HG03196 (cell line): Measurements from ENCODE around the gene WDFY4.

Source experiments
- ATAC-seq: cut with Tn5 transposase; IDR thresholded peaks from one replicate; pipeline ENCODE4 v1.9.1; 2021; ENCODE audit not compliant: unreplicated experiment

Gene WDFY4

DNA sequence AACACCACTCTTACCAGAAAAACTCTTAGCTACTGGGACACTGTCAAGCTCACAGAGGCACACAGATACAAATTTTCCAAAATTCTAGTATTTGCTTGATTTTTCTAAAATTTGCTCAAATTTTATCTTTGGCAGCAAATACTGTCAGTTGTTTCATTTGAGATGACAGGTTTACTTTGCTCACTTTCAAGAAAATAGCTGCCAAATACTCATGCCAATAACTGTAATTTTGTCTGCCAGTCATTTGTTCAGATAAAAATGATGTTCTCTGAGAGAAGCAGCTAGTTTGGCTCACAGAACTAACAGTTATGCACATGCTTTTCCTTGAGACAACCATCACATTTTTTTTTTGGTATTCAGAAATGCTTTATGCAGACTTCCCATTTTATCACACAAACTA lies 172.2 kb downstream of the WDFY4 start:
- no peak for ATAC-seq

DNA sequence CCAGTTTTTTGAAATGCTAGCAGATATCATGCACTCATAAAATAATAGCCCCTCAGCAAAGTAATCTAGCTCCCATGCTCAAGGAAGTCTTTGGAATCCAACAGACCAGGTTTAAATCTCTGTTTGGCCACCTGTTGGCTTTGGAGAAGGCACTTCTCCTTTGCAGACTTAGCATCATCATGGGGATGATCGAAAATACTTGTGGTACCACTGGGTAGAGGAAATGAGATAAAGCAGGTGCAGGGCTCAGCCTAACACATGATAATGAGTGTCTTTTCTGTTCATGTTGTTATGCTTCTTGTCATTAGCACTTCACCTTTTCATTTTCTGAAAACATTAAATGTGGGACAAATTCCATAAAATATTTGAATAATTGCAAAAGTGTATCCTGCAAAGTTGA lies 187.6 kb downstream of the WDFY4 start:
- ATAC-seq, result no peak

DNA sequence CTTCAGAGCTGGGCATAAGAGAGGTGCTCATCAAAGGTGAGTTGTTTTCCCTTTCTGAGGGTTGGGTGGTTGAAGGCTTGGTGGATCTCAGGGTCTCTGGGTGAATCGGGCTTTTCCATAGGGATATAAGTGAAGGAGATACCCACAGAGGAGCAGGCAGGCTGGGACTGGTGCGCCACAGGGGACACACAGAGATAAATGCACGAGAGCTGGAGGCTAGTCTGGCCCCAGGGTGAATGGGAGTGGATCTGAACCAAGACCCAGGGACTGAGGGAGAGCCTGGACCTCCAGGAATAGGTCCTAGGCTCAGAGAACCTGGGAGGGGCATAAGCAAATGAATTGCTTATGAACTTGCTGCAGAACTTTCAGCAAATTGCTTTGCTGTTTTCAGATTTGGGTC lies 193.4 kb downstream of the WDFY4 start:
- ATAC-seq, result no peak

DNA sequence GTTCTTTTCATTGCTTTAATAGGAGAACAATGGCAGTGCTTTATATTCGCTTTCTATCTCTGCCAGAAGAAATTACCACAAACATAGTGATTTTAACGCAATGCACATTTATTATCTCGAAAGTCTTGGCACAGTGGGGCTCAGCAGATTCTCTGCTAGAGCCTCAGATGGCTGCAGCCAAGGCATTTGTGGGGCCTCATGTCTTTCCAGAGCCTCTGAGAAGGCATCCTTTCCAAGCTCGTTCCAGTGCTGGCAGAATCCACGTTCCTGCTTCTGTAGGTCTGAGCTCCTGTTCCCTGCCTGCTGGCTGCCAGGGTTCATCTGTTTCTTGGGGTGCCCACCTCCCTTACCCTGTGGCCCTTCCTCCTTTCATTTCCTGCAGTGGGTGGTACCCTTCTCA lies 194.8 kb downstream of the WDFY4 start:
- ATAC-seq, result no peak

DNA sequence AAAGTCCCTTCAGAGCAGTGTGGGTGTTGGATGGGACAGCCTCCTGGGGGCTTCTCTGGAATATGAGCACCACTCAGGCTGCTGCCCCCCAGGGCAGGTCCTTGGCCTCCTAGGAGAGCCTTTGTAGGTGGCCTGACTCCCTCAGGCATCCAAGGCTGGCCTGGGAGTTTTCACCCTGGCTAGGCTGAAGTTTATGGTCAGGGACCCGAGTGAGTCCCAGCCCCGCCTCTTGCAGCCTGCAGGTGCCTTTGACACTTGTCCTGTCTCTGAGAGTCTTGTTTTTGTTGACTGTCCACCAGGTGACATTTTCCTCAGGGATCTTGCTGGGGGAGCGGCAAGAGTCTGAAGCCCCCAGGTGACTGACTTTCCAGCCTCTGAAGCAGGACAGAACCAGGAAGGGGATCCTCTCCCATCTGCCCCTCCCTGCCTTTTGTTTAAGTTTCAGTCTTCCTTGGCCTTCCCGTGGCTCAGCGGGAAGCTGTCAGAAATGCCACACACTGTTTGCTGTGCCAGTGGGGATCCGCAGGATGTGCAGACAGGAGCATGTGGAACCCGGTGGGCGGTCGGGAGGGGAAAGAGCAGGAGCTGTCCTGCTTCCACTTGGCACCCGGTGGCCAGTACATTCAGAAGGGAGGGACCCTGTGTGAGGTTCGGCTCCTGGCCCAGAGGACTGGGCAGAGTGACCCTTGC lies 195.5 kb downstream of the WDFY4 start:
- no peak for ATAC-seq

DNA sequence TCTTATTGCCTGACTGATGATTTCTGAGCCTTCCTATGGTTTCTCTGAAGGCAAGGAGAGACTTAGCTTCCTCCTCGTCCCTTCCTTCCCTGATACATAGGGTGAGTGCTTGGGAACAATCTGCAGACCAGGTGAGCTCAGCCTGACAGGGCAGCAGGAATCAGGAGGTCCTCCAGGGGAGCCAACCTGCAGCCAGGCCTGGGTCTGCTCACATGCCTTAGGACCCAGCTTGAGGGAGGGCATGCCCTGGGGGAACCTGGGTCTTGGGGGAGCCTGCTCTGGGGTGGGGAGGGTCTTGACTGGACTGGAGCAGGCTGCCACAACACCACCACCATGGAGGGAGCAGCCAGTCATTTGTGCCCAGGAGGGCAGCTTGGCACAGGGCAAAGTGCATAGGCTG lies 197.3 kb downstream of the WDFY4 start:
- no peak for ATAC-seq

DNA sequence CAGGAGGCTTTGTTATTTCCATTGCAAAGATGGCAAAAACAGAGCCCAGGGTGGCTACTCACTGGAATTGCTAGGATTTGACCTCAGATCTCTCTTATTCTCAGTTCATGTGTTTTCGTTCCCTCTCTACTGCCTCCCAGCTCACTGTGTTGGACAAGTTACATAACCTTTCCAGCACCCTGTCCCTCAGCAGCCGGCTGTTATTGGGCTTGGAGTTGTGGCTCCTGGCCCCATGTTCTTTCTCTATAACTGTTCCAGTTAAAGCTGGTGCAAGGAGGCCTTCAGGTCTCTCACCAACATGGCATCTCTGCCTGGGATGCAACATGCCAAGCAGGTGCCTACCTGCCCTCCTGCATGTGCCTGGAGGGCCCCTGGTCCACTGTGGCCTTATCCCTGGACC lies 198.2 kb downstream of the WDFY4 start:
- ATAC-seq, result no peak

DNA sequence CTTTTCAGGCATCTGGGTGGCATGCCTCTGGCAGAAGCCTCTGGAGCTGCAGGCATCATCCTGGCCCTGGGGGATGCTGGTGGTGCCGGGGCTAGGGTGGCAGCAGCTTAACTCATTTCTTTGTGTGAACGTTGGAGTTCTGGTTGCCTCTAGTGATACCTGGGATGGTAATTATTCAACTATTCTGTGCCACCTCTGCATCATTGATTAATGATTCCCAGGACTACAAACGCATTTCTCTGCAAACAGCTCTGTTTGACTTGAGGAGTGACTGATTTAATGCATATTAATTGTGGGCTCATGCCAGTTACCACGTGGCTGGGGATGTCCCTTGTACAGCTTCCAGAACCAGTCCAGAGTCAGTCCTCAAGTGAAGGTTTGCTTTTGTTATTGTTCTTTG lies 199.0 kb downstream of the WDFY4 start:
- ATAC-seq, result no peak

DNA sequence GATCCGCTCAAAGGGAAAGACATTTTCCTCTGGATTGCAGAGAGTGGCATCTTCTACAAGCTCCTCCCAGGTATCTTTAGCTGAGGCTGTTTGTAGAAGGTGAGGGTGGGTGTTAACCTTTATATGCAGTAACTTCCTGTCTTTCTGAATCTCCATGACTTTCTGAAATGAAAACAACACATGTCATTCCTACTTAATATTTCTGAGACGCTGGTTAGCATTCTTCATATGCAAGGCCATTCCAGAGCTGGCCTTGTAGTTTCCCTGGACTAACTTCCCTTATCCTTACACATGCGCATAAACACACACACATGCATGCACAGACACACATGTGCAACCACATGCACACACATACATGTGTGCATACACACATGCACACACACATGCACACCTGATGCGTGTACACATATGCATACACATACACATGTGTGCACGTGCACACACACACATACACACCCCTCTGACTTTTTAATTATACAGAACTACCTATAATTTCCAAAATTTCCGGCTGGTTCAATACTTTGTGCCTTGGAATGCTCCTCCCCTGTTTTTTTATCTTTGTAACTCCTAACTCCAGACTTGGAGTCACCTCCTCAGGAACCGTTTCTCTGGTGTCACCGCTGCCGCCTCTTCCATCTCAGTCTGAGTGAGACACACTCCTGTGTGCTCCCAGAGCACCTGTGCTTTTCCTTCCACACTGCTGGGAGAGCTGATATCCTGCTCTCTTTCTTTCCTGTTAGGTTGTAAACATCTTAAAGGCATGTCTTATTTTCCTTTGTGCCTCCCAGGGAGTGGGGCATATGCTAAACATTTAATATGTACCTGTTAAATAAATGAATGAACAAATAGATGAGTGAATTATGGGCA lies 199.7 kb downstream of the WDFY4 start:
- ATAC-seq, result no peak

DNA sequence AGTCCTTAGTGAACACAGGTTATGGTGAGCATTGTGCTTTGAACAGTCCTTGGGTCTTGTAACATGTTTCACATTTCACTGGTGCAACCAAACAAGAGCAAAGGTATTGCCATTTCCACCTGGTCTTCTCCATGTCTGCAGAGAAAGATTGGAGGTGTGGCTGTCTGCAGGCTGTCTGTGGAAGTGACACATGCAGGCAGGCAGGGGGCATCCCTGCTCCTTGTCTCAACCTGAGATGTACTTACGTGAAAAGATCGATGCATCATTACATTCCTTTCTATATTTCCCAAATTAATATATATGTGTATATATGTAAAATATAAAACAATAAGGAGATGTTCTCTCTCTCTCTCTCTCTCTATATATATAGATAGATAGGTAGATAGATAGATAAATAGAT lies 200.7 kb downstream of the WDFY4 start:
- ATAC-seq, result no peak

DNA sequence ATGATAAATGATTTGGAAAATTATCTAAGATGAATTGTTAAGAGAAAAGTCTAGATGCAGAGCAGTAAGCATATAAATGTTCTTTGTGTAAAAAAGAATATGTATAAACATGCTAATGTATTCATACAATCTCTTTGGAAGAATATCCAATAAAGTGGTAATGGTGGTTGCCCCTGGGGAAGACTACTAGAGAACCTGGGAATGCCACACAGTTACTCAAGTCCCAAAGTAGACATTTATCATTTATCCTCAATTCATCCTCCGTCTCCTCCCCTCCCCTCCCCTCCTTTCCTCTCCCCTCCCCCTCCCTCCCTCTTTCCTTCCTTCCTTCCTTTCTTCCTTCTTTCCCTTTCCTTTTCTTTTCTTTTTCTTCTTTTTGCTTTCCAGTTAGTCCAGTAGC lies 203.3 kb downstream of the WDFY4 start:
- ATAC-seq, result no peak

DNA sequence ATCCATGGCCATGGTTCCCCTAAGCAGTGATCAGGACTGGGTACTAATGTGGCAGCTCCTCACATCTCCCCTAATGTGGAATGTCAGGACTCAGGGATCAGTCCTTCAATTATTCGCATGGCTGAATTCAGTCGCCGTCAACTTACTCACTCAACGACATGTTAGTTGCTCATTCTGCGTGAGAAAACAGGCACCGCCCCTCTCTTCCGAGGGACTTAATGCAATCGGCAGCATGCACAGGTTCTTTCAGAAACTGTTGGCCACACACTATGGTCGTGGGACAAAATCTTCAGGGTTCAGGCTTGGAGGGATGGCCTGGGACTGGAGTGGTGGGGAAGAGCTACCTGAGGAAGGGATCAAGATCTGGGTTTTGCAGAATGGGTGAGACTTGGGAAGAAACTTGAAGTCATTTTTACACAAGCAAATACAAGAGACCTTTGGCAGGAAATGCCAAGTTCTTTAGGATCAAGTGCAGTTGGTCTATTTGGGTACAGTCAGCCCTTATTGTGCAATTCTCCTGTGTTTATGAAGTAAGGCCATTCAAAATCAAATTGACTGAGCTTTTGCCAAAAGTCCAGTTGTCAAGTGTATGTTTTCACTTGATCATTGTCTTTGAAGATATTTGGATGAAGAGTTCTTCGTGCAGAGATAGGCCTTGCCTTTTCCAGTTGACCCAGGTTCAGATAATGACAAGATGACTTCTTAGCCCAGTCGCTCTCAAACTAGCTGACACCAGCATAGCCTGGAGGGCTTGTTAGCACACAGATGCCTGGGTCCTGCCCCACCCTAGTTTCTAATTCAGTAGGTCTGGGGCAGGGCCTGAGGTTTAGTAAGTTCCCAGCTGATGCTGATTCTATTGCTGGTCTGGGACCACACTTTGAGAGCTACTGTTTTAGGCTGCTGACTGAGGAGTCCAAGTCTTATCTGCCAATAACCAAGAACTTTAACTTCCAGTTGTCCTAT lies 206.5 kb downstream of the WDFY4 start:
- ATAC-seq, result no peak

DNA sequence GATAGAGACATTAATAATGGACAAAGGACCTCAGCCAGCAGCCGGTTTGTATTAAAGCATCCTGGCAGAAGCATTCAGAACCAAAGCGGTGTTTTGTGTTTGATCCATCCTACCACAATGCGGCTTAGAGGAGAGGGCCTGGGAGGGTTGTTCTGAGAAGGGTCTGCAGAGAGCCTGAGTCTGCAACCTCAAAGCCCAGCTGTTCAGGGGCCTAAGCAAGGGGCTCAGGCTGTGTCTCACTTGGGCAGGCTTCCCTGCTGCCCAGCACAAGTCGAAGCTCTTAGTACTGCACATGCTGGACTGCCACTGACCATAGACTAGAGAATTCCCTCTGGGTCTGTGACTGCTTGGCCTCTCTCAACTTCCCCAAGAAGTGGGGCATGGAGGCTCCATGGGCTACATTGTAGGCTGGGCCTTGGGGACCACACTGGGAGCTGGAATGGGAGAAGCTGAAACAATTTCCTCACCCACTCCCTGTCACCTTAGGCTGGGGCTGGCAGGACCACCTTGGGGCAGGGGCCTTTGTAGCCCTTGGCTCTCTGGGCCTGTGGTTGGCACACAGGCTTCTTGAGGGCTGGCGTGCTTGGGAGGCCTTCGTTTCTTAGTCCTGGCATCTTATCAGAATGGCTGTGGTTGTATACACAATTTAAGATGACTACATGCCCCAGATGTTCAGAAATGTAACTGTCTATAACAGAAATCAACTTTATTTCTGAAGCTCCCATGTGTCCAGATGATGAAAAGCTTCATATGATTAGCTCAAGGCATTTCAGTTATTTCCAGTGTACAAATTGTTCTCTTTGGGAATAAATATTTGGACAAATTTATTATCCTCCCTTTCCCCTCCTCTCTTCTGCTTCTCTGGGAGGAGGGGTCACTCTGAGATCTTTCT lies 210.5 kb downstream of the WDFY4 start:
- no peak for ATAC-seq

DNA sequence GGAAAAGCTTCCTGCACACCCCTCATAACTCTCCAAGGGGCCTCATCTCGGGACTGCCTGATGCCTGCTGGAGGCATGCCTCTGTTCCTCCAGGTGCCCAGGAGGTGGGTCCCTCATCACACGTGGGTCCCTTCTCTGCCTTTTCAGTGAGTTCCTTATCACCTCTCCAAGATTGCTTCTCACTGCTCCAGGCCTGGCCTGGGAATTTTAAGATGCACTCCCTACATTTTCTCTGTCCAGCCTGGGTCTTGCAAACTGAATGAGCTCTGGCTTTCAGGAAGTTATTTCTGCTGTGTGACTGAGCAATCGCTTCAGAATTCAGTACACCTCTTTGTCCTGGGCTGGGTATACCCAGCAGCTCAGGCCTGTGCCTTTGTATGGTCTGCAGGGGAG lies 211.1 kb downstream of the WDFY4 start:
- ATAC-seq, result no peak

DNA sequence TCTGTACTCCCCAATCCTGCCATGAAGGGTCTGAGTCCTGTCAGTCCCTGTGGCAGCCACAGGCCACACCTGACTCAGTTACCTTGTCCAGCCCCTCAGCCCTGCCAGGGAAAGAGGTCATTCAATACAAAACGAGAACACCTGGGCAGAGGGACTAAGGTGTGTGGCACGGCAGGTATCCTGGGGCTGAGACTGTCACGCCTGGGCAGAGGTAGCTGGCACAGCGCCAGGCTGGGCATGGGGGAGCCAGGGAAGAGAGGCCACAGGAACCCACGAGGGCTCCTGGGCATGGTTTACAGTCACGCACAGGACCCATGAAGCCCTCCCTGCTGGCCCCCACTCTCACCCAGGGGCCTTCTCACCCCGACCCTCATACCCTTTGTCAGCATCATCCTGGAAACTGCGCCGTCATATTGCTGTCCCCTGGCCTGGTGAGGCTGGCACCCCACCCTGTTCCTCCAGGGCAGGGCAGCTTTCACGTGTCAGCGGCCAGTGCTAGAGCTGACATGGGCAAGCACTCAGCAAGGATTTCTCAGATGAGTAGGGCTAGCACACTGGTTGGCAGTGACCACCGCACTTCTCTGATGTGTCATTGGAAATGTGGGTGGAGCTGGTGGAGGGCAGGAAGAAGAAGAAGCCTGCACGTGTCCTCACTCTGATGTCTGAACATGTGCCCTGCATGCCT lies 212.2 kb downstream of the WDFY4 start:
- ATAC-seq, result no peak

DNA sequence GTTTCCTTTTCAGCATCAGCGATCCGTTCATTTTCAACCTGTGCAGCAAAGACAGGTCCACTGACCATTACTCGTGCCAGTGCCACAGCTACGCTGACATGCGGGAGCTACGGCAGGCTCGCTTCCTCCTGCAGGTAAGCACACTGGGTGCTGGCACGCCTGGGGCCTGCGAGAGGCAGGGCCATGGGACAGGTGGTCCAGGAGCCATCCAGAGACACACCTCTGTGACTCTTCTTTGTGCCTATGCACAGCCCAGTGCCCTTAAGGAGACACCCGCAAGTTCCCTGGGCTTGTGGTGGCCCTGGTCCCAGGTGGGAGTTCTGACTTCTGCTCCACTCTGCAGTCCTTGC lies 212.7 kb downstream of the WDFY4 start:
- no peak for ATAC-seq

DNA sequence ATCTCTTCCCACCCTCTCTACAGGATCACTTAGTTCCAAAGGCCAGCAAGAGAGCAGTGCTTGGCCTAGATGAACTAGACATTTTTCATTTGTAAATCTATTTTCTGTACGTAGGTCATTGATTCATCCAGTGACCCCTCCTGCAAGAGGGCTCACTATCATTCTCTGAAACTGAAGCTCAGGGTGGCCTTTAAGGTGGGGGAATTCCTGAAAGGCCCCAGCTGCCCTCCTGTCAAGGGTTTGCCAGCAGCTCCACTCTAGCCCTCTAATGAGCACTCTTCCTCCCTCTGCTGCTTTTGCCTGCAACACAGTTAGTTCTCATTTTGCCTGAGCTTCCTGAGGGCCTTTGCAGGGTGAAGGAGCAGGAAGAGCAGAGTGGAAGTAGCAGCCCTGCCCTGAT lies 213.8 kb downstream of the WDFY4 start:
- no peak for ATAC-seq

DNA sequence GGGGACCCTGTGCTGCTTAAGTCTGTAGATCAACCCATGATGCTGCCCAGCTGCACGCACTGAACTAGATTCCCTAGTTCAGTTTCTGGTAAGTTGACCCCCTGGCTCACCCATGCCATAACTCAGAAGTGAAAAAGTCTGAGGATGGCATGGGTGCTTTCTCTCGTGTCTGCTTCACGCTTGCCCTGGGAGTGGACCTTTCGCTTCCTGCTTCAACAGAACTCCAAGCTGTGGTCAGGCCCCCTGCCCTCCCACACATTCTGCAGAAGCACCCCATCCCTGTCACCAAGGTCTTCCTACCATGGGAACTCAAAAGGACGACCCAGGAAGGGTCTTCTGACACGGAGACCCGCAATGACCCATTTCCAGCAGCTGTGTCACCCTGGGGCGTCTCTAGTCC lies 215.1 kb downstream of the WDFY4 start:
- no peak for ATAC-seq

DNA sequence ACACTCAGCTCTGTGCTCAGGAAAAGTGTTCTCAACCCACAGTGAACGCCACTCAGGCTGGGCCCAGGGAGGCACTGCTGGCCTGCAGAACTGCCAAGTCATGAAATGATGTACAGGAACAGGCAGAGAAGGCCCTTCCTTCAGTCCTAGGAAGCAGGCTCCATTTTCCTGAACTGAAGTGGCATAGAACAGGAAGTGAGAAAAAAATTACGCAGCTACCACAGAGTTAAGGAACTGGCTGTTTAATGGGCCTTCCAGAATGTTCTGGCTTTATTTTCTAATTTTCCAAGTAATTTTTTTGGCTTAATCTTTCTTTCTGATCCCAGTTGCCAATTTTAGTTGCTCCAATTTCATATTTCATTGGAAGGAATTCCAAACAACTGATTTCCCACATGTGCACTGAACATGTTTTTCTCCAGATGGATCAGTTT lies 215.7 kb downstream of the WDFY4 start:
- ATAC-seq, result no peak

DNA sequence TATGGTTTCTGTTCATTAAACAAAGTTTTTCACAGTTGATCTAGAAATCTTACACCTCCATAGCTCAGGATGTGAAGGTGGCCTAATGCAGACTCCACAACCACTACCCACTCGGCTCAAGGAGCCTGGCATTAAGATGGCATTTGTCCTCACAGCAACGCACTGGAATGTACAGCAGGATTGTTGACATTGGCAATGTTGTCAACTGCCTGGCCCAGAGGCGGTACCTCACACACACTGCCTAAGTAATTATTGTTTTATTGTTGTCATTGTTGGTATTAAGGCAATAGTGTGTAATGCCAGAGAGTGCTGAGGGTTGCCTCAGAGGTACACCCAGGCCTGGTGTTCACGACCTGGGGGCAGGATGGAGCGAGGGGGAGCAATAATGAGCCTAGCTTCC lies 216.6 kb downstream of the WDFY4 start:
- ATAC-seq, result no peak
